Liver (tissue), 9 donors: Measurements from ENCODE around the gene RNU1-4. TPM values are rescaled to one million over a fixed set of nuclear protein-coding genes. Genes with fewer than 3 reads are reported as not detected.
A peak's percentile ranks its signal among the peaks of the same experiment; 100 is the strongest.
"Not testable (repeated sequence)": the region's sequence is repeated elsewhere in the genome, so short reads cannot be mapped to it uniquely, and the experiment has no call there.

Source experiments
- DNase-seq: peaks from one replicate; pipeline ENCODE4 v3.0.0-alpha.2; 2017; ENCODE audit warnings: low spot score
- H3K27ac ChIP-seq, 2 donors: one replicate each; pipeline ENCODE4 v1.7.0; 2013; ENCODE audit warnings: inconsistent platforms in 2 of 2, low read length in 2 of 2, control low read depth in 1 of 2, low read depth in 1 of 2, mild to moderate bottlenecking in 1 of 2
- H3K27me3 ChIP-seq, 4 donors: one replicate each; pipeline versions ENCODE4 v1.6.1 to v1.7.0; 2013; ENCODE audit warnings: low read length in 3 of 4, inconsistent platforms in 1 of 4, mild to moderate bottlenecking in 1 of 4, moderate library complexity in 1 of 4; ENCODE audit not compliant: control insufficient read depth in 4 of 4, insufficient read depth in 4 of 4
- H3K36me3 ChIP-seq, 4 donors: one replicate each; pipeline versions ENCODE4 v1.6.1 to v1.7.0; 2013; ENCODE audit warnings: low read length in 3 of 4, mild to moderate bottlenecking in 3 of 4, low read depth in 1 of 4, moderate library complexity in 1 of 4; ENCODE audit not compliant: control insufficient read depth in 4 of 4, insufficient read depth in 3 of 4
- H3K4me1 ChIP-seq, 4 donors: one replicate each; pipeline versions ENCODE4 v1.6.1 to v1.7.0; 2013; ENCODE audit warnings: low read length in 3 of 4, mild to moderate bottlenecking in 3 of 4, moderate library complexity in 1 of 4; ENCODE audit not compliant: control insufficient read depth in 4 of 4, insufficient read depth in 4 of 4
- H3K4me3 ChIP-seq, 3 donors: one replicate each; pipeline versions ENCODE4 v1.6.1 to v1.7.0; 2013; ENCODE audit warnings: low read length in 3 of 3, control low read depth in 1 of 3, low read depth in 1 of 3, mild to moderate bottlenecking in 1 of 3
- H3K9ac ChIP-seq, 2 donors: one replicate each; pipeline ENCODE4 v1.7.0; 2013; ENCODE audit warnings: low read length in 2 of 2, mild to moderate bottlenecking in 2 of 2, moderate library complexity in 2 of 2, control low read depth in 1 of 2, low read depth in 1 of 2
- H3K9me3 ChIP-seq, 4 donors: one replicate each; pipeline versions ENCODE4 v1.6.1 to v1.7.0; 2013; ENCODE audit warnings: low read length in 3 of 4; ENCODE audit not compliant: control insufficient read depth in 4 of 4
- HNF4A ChIP-seq, 2 donors: conservative IDR thresholded peaks; 2 replicates each; pipeline ENCODE4 v1.6.1; 2016; ENCODE audit warnings: antibody characterized with exemption in 2 of 2, mild to moderate bottlenecking in 2 of 2
- RXRA ChIP-seq, 2 donors: IDR thresholded peaks; 2 replicates each; pipeline ENCODE4 v1.6.1; 2017 to 2018; ENCODE audit warnings: antibody characterized with exemption in 2 of 2, mild to moderate bottlenecking in 1 of 2
- SP1 ChIP-seq: IDR thresholded peaks from 2 replicates; pipeline ENCODE4 v1.6.1; 2018; ENCODE audit warnings: antibody characterized with exemption, mild to moderate bottlenecking
- YY1 ChIP-seq: IDR thresholded peaks from 2 replicates; pipeline ENCODE4 v1.6.1; 2016; ENCODE audit warnings: antibody characterized with exemption, mild to moderate bottlenecking
- WGBS: extraction: QIAGEN DNeasy Blood & Tissue Kit; methylation state at CpG from one replicate; pipeline ENCODE4 v1.1.7; 2013; 5-methylcytosine and 5-hydroxymethylcytosine counted together
- polyA plus RNA-seq, 2 donors: library from polyadenylated mRNA; stranded (reverse) in 1 of 2; unstranded in 1 of 2; fragments of 200-250 nt in 1 of 2; fragments of >200 nt in 1 of 2; fragmentation: Nextera tagmentation in 1 of 2; extraction: Ambion mirVana in 1 of 2; gene quantifications; one replicate each; pipeline versions ENCODE4 v1.2.1 to v1.2.3, GENCODE V29; 2013 to 2015
- total RNA-seq, 2 donors: library from RNA; depleted of rRNA; stranded (reverse); fragments of >200 nt; gene quantifications; one replicate each; pipeline ENCODE4 v1.2.3, GENCODE V29; 2014
- TF ChIP-seq, protein P1 (sequence below): IDR thresholded peaks from 2 replicates; pipeline ENCODE4 v1.6.1; 2016; ENCODE audit warnings: antibody characterized with exemption
- donor health status: healthy.
- donor health status: healthy.
- donor health status: healthy.
- donor health status: healthy.
- donor health status: healthy.

RNU1-4 gene
- total and polyA plus RNA-seq, 4 donors = under 0.01 to 16.7 (median under 0.01) TPM; not detected in 1

DNA sequence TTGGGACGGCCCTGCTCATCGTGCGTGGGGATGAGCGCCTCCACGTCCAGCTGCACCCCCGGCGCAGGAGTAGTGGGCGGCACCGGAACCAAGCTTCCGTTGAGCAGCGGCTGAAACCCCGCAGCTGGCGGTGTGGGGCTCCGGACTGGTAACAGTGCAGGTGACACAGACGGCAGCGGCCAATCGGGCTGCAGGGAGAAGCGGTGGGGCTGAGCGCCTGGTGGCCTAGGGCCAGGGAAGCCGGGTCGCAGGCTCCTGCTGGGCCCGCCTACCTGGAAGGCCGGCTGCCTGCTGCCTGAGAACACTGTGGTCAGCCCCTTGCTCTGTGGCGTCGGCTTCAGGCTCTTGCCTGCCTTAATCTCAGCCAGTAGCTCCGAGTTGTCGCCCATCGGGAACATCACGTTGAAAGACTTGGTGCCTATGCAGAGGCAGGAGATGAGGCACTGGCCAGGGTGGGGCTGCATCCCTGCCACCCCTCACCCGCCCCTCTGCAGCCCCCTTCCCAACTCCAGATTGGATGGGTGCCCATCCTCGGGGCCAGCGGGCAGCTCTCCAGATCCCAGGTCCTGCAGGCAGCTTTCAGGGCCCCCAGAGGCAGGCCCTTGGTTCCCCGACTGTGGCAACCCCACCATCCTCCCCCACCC lies 43.7 kb upstream of the RNU1-4 start:
- peak; percentile 4 for TF ChIP-seq SP1
- Histone ChIP-seq H3K4me1 (peaks cover 0 to 14% (median 4%) of the 10 kb centered on the region in 4 donors), H3K4me3 (peak overlapping the region in 2 of 3 donors; percentile 27 to 37), H3K27ac (peak overlapping the region; percentile 62 to 78)
- not testable (repeated sequence) for H3K9ac ChIP-seq, H3K9me3 ChIP-seq, H3K27me3 ChIP-seq, H3K36me3 ChIP-seq
- WGBS = 20% methylated on average over 28 of the region's 33 CpGs
- peak; percentile 37 for DNase-seq

DNA sequence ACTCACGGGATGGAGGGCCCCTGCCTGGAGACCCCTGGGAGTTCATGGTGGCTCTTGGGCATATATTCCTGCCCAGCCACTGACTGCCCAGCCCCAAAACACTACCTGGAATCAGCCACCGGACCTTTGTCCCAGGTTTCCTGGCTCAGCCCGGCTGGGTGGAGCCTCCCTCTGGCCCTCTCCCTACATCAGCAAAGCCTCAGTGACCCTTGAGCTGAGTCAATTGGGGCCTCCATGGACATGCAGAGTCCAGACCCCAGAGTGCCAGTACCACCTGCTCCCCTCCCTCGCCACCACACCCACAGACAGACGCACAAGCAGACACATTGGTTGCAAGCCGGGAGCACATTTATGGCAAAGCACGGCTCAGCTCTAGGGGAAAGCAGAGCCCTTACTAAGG lies 43.2 kb upstream of the RNU1-4 start:
- H3K27ac ChIP-seq = peak overlapping the region; percentile 62 to 78
- H3K9ac ChIP-seq, H3K27me3 ChIP-seq, H3K36me3 ChIP-seq, DNase-seq, H3K9me3 ChIP-seq, H3K4me3 ChIP-seq: not testable (repeated sequence)
- WGBS = 37% methylated on average over 4 of the region's 7 CpGs
- TF ChIP-seq SP1 (peak; percentile 49), YY1 (peak; percentile 48), HNF4A (conservative IDR thresholded peaks at IDR 0.05) (peak; percentile 59 to 67), RXRA (IDR thresholded peaks at IDR 0.05) (peak; percentile 54 to 63)
- TF ChIP-seq, protein P1, sequence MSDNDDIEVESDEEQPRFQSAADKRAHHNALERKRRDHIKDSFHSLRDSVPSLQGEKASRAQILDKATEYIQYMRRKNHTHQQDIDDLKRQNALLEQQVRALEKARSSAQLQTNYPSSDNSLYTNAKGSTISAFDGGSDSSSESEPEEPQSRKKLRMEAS = peak; percentile 27
- peaks cover 0 to 14% (median 4%) of the 10 kb centered on the region in 4 donors for H3K4me1 ChIP-seq

DNA sequence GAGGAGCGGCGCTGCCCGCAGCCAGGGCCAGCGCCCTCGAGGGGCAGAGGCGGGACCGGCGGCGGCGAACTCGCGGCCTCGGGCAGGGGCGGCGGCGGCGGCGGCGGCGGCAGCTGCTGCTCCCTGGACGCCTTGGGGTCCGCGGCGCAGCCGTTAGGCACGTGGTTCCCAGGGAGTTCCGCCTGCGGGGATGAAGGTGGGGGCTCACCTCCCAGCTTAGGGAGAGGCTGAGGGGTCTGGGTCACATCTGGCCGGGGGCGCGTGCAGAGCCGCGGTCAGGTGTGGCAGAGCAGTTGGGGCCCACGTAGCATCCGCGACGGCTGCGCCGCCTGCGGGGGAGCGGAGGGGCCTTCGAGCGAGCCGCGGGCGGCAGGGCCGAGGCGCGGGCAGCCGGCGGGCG lies 40.9 kb upstream of the RNU1-4 start:
- H3K27me3 ChIP-seq, H3K36me3 ChIP-seq, H3K4me3 ChIP-seq, H3K9ac ChIP-seq, H3K9me3 ChIP-seq, H3K27ac ChIP-seq: not testable (repeated sequence)
- WGBS = 59% methylated on average over 52 of the region's 52 CpGs
- H3K4me1 ChIP-seq = peaks cover 0 to 24% (median 10%) of the 10 kb centered on the region in 4 donors
- peak; percentile 29 for DNase-seq

DNA sequence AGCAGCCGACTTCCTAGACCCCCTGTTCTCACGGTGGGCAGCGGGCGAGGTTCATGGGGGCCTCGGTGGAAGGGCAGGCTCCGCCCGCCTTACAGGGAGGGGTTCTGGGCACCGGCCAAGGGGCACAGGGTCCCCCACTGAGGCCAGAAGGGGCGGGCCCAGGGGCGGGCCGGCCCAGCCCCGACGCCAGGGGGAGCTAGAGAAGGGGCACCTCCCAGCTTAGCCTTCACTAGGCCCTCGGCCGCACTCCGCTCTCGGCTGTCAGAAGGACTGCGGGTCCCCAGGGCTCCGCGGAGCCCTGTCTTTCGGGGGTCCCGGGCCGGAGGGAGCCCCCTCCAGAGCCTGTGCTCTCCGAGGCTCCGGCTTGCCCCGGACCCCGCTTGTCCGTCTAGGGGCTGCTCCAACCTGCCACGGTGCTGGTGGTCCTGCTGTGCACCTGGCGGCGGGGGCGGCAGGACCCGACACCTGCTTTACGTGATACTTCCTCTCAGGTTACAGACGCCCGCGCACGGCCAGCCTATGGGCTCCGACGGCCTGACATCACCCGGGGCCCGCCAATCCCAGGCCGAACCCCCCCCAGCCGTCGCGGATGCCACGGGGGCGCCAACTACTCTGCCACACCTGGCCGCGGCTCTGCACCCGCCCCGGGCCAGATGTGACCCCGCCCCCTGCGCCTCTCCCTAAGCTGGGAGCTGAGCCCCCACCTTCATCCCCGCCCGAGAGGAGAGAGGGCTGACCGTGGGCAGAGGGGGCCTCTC lies 40.0 kb upstream of the RNU1-4 start:
- not testable (repeated sequence) for H3K9me3 ChIP-seq, H3K9ac ChIP-seq, H3K36me3 ChIP-seq, DNase-seq, H3K4me3 ChIP-seq, H3K27me3 ChIP-seq, H3K27ac ChIP-seq
- H3K4me1 ChIP-seq = peaks cover 0 to 24% (median 10%) of the 10 kb centered on the region in 4 donors
- 0% methylated on average over 1 of the region's 57 CpGs for WGBS

DNA sequence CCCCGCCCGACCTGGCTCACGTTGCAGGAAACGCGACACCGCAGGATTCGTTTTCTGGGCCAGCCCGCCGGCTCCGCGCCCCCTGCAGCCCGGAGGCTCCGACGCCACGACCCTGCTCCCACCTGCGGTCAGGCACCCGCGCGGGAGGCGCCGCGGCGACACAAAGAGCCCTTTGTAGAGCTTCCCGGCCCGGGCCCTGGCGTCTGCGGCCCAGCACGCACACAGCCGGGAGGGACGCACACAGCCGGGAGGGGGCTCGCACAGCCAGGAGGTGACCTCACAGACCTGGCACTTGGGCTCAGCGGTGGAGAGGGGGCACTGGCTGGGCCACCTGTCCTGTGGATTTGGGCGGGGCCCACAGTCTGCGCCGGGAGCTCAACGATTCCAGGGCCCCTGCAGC lies 39.1 kb upstream of the RNU1-4 start:
- H3K9ac ChIP-seq, H3K27me3 ChIP-seq, DNase-seq, H3K4me3 ChIP-seq, H3K27ac ChIP-seq, H3K9me3 ChIP-seq, H3K36me3 ChIP-seq: not testable (repeated sequence)
- 44% methylated on average over 9 of the region's 37 CpGs for WGBS
- H3K4me1 ChIP-seq = peaks cover 0 to 22% (median 9%) of the 10 kb centered on the region in 4 donors
